HUES48 (cell line): ENCODE data around the gene IFI27L2.
"Not testable (repeated sequence)": the region's sequence is repeated elsewhere in the genome, so short reads cannot be mapped to it uniquely, and the experiment has no call there.

Experiments
- H3K27ac ChIP-seq: one replicate; pipeline ENCODE4 v1.7.0; 2013; ENCODE audit warnings: low read depth, low read length, inconsistent platforms
- H3K27me3 ChIP-seq: 2 replicates; pipeline ENCODE4 v1.6.1; 2013; ENCODE audit warnings: mild to moderate bottlenecking, low read length; ENCODE audit not compliant: control insufficient read depth, insufficient read depth
- H3K36me3 ChIP-seq: 2 replicates; pipeline ENCODE4 v1.6.1; 2013; ENCODE audit warnings: low read length; ENCODE audit not compliant: control insufficient read depth, insufficient read depth
- H3K4me1 ChIP-seq: 2 replicates; pipeline ENCODE4 v1.6.1; 2013; ENCODE audit warnings: mild to moderate bottlenecking, low read length; ENCODE audit not compliant: control insufficient read depth, insufficient read depth
- H3K4me3 ChIP-seq: 2 replicates; pipeline ENCODE4 v1.5.1; 2013; ENCODE audit warnings: mild to moderate bottlenecking, low read depth, low read length
- H3K9ac ChIP-seq: 2 replicates; pipeline ENCODE4 v1.6.1; 2013; ENCODE audit warnings: mild to moderate bottlenecking, low read depth, low read length, moderate library complexity
- H3K9me3 ChIP-seq: 2 replicates; pipeline ENCODE4 v1.6.1; 2013; ENCODE audit warnings: low read length; ENCODE audit not compliant: control insufficient read depth, insufficient read depth

IFI27L2 gene

DNA sequence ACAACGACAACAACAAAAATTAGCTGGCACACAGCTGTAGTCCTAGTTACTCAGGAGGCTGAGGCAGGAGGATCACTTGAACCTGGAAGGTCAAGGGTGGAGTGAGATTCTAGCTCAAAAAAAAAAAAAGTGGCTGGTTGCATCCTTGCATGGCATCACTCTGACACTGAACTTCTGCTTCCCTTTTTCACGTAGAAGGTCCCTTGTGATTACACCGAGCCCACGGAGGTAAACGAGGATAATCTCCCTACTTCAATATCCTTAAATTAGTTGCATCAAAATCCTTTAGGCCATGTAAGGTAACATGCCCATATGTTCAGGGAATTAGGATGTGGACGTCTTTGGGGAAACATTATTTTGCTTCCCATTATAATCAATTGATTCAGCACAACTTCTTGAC, 40.7 kb upstream of the IFI27L2 start:
- H3K27me3 ChIP-seq: peaks cover 19% of the 10 kb centered on the region
- no peaks in the 10 kb centered on the region for H3K36me3 ChIP-seq
- H3K4me1 ChIP-seq: peaks cover 3% of the 10 kb centered on the region; the same call in 1 of the 2 replicates
- H3K9ac ChIP-seq: no peak overlapping the region
- H3K9me3 ChIP-seq: no peaks in the 10 kb centered on the region
- no peak overlapping the region for H3K4me3 ChIP-seq
- H3K27ac ChIP-seq: no peak overlapping the region

DNA sequence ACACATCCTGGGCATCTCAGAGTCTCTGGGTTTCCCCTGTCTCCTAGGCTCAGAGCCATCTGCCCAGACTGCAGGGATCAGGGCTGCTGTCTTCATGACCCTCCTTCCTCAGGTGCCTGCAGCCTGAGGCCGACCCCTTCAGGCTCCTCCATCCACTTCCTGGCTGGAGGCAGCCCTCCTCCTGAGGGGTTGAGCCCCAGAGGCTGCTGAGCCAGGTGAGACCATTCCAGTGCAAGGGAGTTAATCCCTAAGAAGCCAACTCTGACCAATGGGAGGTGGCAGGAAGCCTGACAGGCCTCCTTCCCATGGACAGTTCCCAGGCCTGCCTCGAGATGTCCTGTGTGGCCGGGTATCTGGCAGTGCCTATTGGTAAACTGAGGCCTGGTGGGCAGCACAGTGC, 36.3 kb upstream of the IFI27L2 start:
- no peaks in the 10 kb centered on the region for H3K36me3 ChIP-seq
- H3K9ac ChIP-seq: no peak overlapping the region
- peaks cover 15% of the 10 kb centered on the region for H3K4me1 ChIP-seq
- no peak overlapping the region for H3K4me3 ChIP-seq
- H3K27me3 ChIP-seq: peaks cover 12% of the 10 kb centered on the region
- H3K9me3 ChIP-seq: no peaks in the 10 kb centered on the region
- no peak overlapping the region for H3K27ac ChIP-seq

DNA sequence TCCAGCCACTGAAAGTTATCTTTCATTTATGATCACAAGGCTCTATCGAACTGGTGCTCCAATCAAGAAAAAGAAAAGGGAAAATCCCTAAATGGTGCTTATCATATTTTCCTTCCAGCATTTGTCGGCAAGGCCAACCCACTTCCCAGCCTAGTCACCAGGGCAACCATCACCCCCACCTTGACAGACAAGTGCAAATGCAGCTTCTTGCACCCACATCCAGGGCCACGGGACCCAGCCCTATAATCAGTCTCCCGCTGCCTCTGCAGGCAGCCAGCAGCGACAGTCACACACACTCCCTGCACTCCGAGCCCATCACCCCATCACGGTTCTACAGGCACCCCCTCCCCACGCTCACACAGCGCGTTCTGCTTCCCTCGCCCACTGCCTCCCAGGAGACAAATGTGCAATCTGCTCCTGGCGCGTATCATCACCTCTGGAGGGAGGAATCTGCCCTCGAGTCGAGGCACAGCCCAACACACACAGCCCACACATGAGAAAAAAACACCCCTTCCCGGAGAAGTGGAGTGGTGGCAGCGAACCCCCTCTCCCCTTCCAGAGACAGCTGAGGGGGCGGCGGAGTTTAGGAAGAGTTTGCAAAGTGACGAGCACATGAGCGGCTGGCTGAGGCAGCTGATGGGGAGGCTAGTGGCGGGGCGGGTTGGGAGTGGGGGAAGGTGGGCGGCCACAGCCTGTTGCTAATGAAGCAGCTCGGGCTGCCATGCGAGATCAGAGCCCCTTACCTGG, 35.5 kb upstream of the IFI27L2 start:
- no peak overlapping the region for H3K27ac ChIP-seq
- peaks cover 15% of the 10 kb centered on the region for H3K4me1 ChIP-seq
- no peaks in the 10 kb centered on the region for H3K9me3 ChIP-seq
- H3K36me3 ChIP-seq: no peaks in the 10 kb centered on the region
- H3K9ac ChIP-seq: no peak overlapping the region
- H3K27me3 ChIP-seq: peaks cover 12% of the 10 kb centered on the region
- H3K4me3 ChIP-seq: 0 out of 2 replicates have a peak overlapping the region, but pooled peaks have one; percentile 9

DNA sequence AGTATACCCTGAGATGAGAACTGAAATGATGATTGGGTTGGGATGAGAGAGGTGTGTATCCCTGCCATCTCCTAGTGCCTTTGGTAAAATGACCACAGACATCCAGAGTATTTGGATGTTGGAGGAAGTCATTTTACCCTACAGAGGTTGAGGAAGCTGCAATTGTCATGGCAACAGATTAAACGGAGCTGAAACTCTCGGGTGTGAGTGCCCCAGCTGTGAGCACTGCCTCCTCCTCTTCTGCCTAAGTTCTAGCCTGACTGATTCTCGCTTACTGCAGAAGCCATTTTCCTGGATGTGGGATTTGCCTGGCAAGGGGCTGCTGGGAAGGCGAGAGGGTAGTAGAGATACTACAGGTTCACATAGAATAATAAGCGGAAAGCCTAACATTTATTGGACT, 34.4 kb upstream of the IFI27L2 start:
- H3K9ac ChIP-seq: no peak overlapping the region
- H3K27me3 ChIP-seq: peaks cover 12% of the 10 kb centered on the region
- H3K27ac ChIP-seq: no peak overlapping the region
- H3K9me3 ChIP-seq: no peaks in the 10 kb centered on the region
- no peaks in the 10 kb centered on the region for H3K36me3 ChIP-seq
- H3K4me1 ChIP-seq: peaks cover 15% of the 10 kb centered on the region
- no peak overlapping the region for H3K4me3 ChIP-seq

DNA sequence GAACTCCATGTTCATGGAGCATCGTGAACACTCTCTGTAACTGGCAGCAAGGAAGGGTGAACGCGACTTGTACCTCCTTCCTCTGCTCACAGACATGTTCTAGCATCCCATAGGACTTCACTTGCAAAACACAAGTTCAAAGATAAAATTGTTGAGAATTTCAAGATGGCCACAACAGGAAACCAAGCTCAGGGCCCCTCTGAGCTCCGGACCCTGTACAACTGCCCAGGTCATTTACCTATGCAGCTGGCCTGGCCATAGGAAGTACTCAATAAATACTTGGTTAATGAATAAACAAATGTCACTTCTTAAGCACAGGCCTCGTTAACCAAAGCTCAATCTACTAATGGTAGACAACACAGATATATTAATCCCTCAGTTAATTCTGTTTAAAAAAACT, 33.1 kb upstream of the IFI27L2 start:
- no peak overlapping the region for H3K4me3 ChIP-seq
- H3K4me1 ChIP-seq: peaks cover 15% of the 10 kb centered on the region
- H3K27me3 ChIP-seq: peaks cover 12% of the 10 kb centered on the region
- H3K9ac ChIP-seq: no peak overlapping the region
- no peaks in the 10 kb centered on the region for H3K9me3 ChIP-seq
- H3K27ac ChIP-seq: no peak overlapping the region
- no peaks in the 10 kb centered on the region for H3K36me3 ChIP-seq

DNA sequence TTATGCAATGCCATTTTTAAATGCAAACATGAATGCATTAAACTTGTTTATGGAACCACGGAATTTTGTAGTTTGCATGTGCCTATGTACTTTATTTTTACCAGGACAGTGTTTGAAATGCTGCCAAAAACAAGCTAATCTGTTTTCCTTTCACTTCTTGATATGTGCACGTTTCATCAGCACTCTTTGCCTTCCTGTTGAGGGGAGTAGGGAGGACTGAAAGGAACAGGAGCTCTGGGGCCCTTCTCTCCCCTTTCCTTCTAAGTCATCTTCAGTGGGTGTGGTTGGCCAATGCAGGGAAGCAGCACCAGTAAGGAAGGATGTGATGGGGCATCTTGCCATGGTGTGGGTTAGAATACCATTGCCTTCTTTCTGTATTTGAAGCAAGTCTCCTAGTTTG, 32.6 kb upstream of the IFI27L2 start:
- Histone ChIP-seq H3K9me3 (no peaks in the 10 kb centered on the region), H3K4me1 (peaks cover 15% of the 10 kb centered on the region), H3K4me3 (no peak overlapping the region), H3K9ac (no peak overlapping the region), H3K27me3 (peaks cover 12% of the 10 kb centered on the region), H3K27ac (no peak overlapping the region), H3K36me3 (no peaks in the 10 kb centered on the region)

DNA sequence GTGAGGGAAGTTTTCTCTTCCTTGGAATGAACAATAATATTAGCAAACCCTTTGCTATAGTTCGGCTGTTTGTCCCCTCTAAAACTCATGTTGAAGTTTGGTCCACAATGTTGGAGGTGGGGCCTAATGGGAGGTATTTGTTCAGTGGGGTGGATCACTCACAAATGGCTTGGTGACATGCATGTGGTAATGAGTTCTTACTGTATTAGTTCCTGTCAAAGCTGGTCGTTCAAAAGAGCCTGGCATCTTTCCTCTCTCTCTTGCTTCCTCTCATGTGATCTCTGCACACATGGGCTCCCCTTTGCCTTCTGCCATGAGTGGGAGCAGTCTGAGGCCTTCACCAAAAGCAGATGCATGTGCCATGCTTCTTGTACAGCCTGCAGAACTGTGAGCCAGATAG, 31.7 kb upstream of the IFI27L2 start:
- no peaks in the 10 kb centered on the region for H3K36me3 ChIP-seq
- peaks cover 12% of the 10 kb centered on the region for H3K27me3 ChIP-seq
- peaks cover 15% of the 10 kb centered on the region for H3K4me1 ChIP-seq
- H3K4me3 ChIP-seq: no peak overlapping the region
- H3K9me3 ChIP-seq: no peaks in the 10 kb centered on the region
- H3K27ac ChIP-seq: no peak overlapping the region
- H3K9ac ChIP-seq: no peak overlapping the region

DNA sequence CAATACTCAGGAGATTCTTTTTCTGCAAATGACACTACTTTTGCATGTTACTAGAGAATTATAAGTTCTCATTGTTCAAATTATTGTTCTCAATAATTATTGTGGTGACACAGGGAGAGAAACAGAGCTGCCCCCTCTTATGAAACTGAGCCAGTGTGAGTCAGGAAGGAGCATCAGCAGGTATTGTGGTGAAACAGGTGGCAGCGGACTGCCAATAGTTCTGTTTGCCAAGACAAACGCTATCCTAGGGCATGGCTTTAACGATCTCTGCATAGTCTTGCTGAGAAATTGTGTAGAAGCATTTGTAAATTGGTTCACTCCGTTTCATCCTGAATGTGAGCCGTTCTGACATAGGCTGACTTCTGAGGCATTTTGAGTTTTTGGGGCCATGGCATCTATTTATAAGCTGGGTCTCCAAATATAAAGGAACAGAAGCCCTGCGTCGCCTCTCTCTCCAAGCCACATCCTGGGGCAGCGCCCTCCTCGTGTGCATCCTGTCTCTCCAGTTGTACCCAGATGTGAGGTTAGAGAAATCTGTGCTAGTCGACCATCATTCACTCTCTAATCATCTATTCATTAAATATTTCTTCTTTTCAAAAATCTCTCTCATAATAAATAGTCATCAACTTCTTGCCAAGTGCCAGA, 29.0 kb upstream of the IFI27L2 start:
- Histone ChIP-seq H3K36me3 (no peaks in the 10 kb centered on the region), H3K27me3 (no peaks in the 10 kb centered on the region), H3K9ac (no peak overlapping the region), H3K27ac (no peak overlapping the region), H3K4me3 (no peak overlapping the region), H3K4me1 (no peaks in the 10 kb centered on the region), H3K9me3 (no peaks in the 10 kb centered on the region; the same call in 1 of the 2 replicates)

DNA sequence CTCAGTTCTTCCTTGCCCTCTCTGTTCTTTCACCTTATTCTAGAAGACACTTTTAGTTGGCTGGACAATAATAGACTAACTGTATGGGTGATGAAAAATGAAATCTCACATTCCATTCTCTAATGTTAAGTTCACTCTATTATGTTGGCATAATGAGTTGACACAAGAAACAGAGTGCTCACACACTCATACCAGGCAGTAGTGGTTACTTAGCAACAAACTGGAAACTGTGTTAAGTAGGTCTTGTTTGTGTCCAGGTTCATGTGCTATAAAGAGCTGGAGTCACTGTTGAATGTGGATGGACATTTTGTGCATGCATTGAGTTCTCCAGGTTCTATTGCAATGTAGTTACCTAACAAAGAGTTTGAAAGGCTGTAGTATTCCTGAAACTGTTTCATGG, 27.8 kb upstream of the IFI27L2 start:
- H3K27me3 ChIP-seq: no peaks in the 10 kb centered on the region
- no peak overlapping the region for H3K4me3 ChIP-seq
- H3K9ac ChIP-seq: no peak overlapping the region
- H3K4me1 ChIP-seq: no peaks in the 10 kb centered on the region
- no peak overlapping the region for H3K27ac ChIP-seq
- no peaks in the 10 kb centered on the region for H3K36me3 ChIP-seq
- no peaks in the 10 kb centered on the region; the same call in 1 of the 2 replicates for H3K9me3 ChIP-seq

DNA sequence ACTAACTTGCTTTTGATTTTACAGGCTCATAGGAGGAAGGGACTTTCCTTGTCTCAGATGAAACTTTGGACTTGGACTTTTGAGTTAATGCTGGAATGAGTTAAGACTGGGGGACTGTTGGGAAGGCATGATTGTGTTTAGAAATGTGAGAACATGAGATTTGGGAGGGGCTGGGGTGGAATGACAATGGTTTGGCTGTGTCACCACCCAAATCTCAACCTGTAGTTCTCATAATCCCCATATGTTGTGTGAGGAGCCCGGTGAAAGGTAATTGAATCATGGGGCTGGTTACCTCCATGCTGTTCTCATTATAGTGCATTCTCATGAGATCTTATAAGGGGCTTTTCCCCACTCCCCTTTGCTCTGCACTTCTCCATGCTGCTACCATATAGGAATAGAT, 26.7 kb upstream of the IFI27L2 start:
- H3K4me3 ChIP-seq, H3K27ac ChIP-seq, H3K36me3 ChIP-seq, H3K27me3 ChIP-seq, H3K9me3 ChIP-seq, H3K9ac ChIP-seq, H3K4me1 ChIP-seq: not testable (repeated sequence)

DNA sequence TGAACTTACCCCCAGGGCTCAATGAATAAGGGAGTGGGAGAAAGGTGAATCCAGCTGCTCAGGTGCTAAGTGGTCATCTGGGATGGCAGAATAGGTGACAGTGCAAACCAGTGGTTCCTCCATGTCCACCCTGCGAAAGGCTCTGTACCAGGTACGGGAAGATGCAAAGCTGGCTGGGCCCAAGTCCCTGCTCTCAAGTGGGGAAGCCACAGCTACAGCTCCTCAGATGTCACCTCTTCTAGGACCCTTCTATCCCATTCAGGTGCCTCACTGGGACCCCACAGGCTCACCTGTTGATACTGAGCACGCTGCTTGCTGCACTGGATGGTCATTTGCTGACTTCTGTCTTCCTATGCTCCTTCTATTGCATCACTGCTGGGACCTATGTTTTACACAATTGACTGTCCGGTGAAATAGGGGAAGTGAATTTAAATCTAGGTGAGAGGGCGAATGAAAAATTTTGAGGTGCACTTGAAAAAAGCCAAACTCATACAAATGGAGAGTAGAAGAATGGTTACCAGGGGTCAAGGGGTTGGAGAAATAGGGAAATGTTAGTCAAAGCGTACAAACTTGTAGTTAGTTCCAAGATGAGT, 24.4 kb upstream of the IFI27L2 start:
- Histone ChIP-seq H3K4me1 (no peaks in the 10 kb centered on the region), H3K4me3 (no peak overlapping the region), H3K27me3 (no peaks in the 10 kb centered on the region), H3K27ac (no peak overlapping the region), H3K9me3 (no peaks in the 10 kb centered on the region; the same call in 1 of the 2 replicates), H3K9ac (no peak overlapping the region), H3K36me3 (no peaks in the 10 kb centered on the region)
